OCI-LY7 (cell line): ENCODE results near the gene RAB31. TPM values are rescaled to one million over a fixed set of nuclear protein-coding genes. Genes with fewer than 3 reads are reported as not detected.

Source experiments
- BruUV-seq: library from RNA; stranded (reverse); fragments of 400-500 nt; replicated peaks from 2 replicates; lab custom pipeline; 2021; lab: Mats Ljungman, UMichigan
- CTCF ChIA-PET: fragments of 300-600 bp; sonication (Branson Sonifier 250); formaldehyde crosslinking; loops from one replicate; lab custom pipeline; 2022; ENCODE audit warnings: antibody characterized with exemption; ENCODE audit not compliant: unreplicated experiment; lab: Charles Lee
- POLR2A ChIA-PET: fragments of 300-600 bp; sonication (Branson Sonifier 250); formaldehyde crosslinking; loops from one replicate; lab custom pipeline; 2022; ENCODE audit warnings: antibody characterized with exemption; lab: Charles Lee
- DNase-seq: peaks from one replicate; pipeline ENCODE4 v3.0.0-alpha.2; 2015; ENCODE audit warnings: low spot score
- H2AFZ ChIP-seq: fragments of 200-600 bp; sonication (generic), shearing (Covaris generic); 2 replicates; pipeline ENCODE4 v1.6.1; 2014; ENCODE audit warnings: mild to moderate bottlenecking, antibody characterized with exemption, low read length, moderate library complexity
- H3K27ac ChIP-seq: fragments of 200-600 bp; sonication (generic); 2 replicates; pipeline ENCODE4 v1.5.1; 2014; ENCODE audit warnings: mixed run types, low read depth, mild to moderate bottlenecking, moderate library complexity, low read length, inconsistent platforms; ENCODE audit not compliant: poor library complexity, severe bottlenecking
- H3K36me3 ChIP-seq: fragments of 200-600 bp; sonication (generic); 2 replicates; pipeline ENCODE4 v1.6.1; 2014; ENCODE audit warnings: mild to moderate bottlenecking, antibody characterized with exemption, low read length, moderate library complexity, mixed read lengths; ENCODE audit not compliant: insufficient read depth
- H3K4me1 ChIP-seq: fragments of 200-600 bp; sonication (generic); 2 replicates; pipeline ENCODE4 v1.5.1; 2014; ENCODE audit warnings: mild to moderate bottlenecking, low read length; ENCODE audit not compliant: insufficient read depth, poor library complexity, severe bottlenecking
- H3K4me2 ChIP-seq: fragments of 200-600 bp; sonication (generic); 2 replicates; pipeline ENCODE4 v1.6.1; 2014; ENCODE audit warnings: mild to moderate bottlenecking, low read length
- H3K4me3 ChIP-seq: fragments of 200-600 bp; sonication (generic); 2 replicates; pipeline ENCODE4 v1.5.1; 2014; ENCODE audit warnings: mild to moderate bottlenecking, low read depth, low read length; ENCODE audit not compliant: poor library complexity, severe bottlenecking
- H3K79me2 ChIP-seq: fragments of 200-600 bp; sonication (generic); 2 replicates; pipeline ENCODE4 v1.6.1; 2016; ENCODE audit warnings: low read depth, mild to moderate bottlenecking, low read length, moderate library complexity, mixed read lengths; ENCODE audit not compliant: insufficient read depth
- H3K9me2 ChIP-seq: fragments of 200-600 bp; sonication (generic); 2 replicates; pipeline ENCODE4 v1.6.1; 2016; ENCODE audit warnings: mild to moderate bottlenecking, low read length, mixed read lengths; ENCODE audit not compliant: insufficient read depth
- H3K9me3 ChIP-seq: fragments of 200-600 bp; sonication (generic); 2 replicates; pipeline ENCODE4 v1.6.1; 2014; ENCODE audit warnings: mild to moderate bottlenecking, mixed run types, low read length, mixed read lengths
- H4K20me1 ChIP-seq: fragments of 200-600 bp; sonication (generic); 2 replicates; pipeline ENCODE4 v1.6.1; 2014; ENCODE audit warnings: mild to moderate bottlenecking, antibody characterized with exemption, low read length, moderate library complexity, mixed read lengths; ENCODE audit not compliant: insufficient read depth
- EZH2phosphoT487 ChIP-seq: fragments of 200-600 bp; sonication (generic); IDR thresholded peaks from 2 replicates; pipeline ENCODE4 v1.6.1; 2018; ENCODE audit warnings: low read depth, borderline replicate concordance, mild to moderate bottlenecking, mixed run types, antibody characterized with exemption, low read length, moderate library complexity, mixed read lengths
- intact Hi-C: fragments of 100-400 bp; cut with micrococcal nuclease; formaldehyde crosslinking; loops from one replicate; pipeline ENCODE4 v1.10.0; 2022; ENCODE audit not compliant: unreplicated experiment
- total RNA-seq, 2 experiments: library from RNA; depleted of rRNA in 1 of 2; stranded (reverse); fragments of >200 nt in 1 of 2; shearing (Covaris generic) in 1 of 2; gene quantifications; 2 replicates each; pipeline ENCODE4 v1.2.3, GENCODE V29; 2014 to 2022
- TF ChIP-seq, protein P1 (sequence below): fragments of 200-600 bp; sonication (generic); conservative IDR thresholded peaks from 2 replicates; pipeline ENCODE4 v1.5.1; 2014; ENCODE audit warnings: mild to moderate bottlenecking, antibody characterized with exemption, low read length, moderate library complexity, mixed read lengths

The RAB31 gene
- total RNA-seq, 2 experiments from 2014 or later = not detected

- Histone ChIP-seq H2AFZ (no peak overlapping the region), H3K9me3 (no peaks in the 10 kb centered on the region), H3K9me2 (no peaks in the 10 kb centered on the region), H3K36me3 (no peaks in the 10 kb centered on the region), H3K27ac (no peak overlapping the region), H3K79me2 (no peaks in the 10 kb centered on the region), H3K4me1 (no peaks in the 10 kb centered on the region), H3K4me2 (no peak overlapping the region), H4K20me1 (no peaks in the 10 kb centered on the region), H3K4me3 (no peak overlapping the region)
- CTCF ChIA-PET = no interaction called here
- intact Hi-C loops = no loop called here
- DNase-seq = no peak
- POLR2A ChIA-PET = no interaction called here
- no TSS peak for BruUV-seq
- TF ChIP-seq, protein P1, sequence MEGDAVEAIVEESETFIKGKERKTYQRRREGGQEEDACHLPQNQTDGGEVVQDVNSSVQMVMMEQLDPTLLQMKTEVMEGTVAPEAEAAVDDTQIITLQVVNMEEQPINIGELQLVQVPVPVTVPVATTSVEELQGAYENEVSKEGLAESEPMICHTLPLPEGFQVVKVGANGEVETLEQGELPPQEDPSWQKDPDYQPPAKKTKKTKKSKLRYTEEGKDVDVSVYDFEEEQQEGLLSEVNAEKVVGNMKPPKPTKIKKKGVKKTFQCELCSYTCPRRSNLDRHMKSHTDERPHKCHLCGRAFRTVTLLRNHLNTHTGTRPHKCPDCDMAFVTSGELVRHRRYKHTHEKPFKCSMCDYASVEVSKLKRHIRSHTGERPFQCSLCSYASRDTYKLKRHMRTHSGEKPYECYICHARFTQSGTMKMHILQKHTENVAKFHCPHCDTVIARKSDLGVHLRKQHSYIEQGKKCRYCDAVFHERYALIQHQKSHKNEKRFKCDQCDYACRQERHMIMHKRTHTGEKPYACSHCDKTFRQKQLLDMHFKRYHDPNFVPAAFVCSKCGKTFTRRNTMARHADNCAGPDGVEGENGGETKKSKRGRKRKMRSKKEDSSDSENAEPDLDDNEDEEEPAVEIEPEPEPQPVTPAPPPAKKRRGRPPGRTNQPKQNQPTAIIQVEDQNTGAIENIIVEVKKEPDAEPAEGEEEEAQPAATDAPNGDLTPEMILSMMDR = no peak
- TF ChIP-seq EZH2phosphoT487 = no peak
Measured at GRCh38 chr18:9820127-9820526, 112.0 kb downstream of the RAB31 start.

GRCh38 chr18:9820719-9821118, 112.6 kb downstream of the RAB31 start:
- no peak overlapping the region for H3K4me3 ChIP-seq
- no peak for TF ChIP-seq EZH2phosphoT487
- TF ChIP-seq, protein P1 = no peak
- intact Hi-C loops = no loop called here
- H3K36me3 ChIP-seq = no peaks in the 10 kb centered on the region
- H3K4me2 ChIP-seq = no peak overlapping the region
- no peaks in the 10 kb centered on the region for H3K79me2 ChIP-seq
- CTCF ChIA-PET = no interaction called here
- no TSS peak for BruUV-seq
- POLR2A ChIA-PET = no interaction called here
- H3K9me2 ChIP-seq = no peaks in the 10 kb centered on the region
- no peaks in the 10 kb centered on the region for H3K9me3 ChIP-seq
- no peak overlapping the region for H2AFZ ChIP-seq
- H4K20me1 ChIP-seq = no peaks in the 10 kb centered on the region
- no peak overlapping the region for H3K27ac ChIP-seq
- no peaks in the 10 kb centered on the region for H3K4me1 ChIP-seq
- no peak for DNase-seq

GRCh38 chr18:9822587-9823185, 114.6 kb downstream of the RAB31 start:
- DNase-seq = no peak
- ChIA-PET POLR2A (no interaction called here), CTCF (no interaction called here)
- H3K79me2 ChIP-seq = no peaks in the 10 kb centered on the region
- H3K4me2 ChIP-seq = no peak overlapping the region
- no peaks in the 10 kb centered on the region for H4K20me1 ChIP-seq
- intact Hi-C loops = no loop called here
- no peaks in the 10 kb centered on the region for H3K9me3 ChIP-seq
- no peak overlapping the region for H3K27ac ChIP-seq
- no peak for TF ChIP-seq EZH2phosphoT487
- TF ChIP-seq, protein P1 = no peak
- no peaks in the 10 kb centered on the region for H3K9me2 ChIP-seq
- BruUV-seq = no TSS peak
- no peaks in the 10 kb centered on the region for H3K4me1 ChIP-seq
- H3K36me3 ChIP-seq = no peaks in the 10 kb centered on the region
- H3K4me3 ChIP-seq = no peak overlapping the region
- H2AFZ ChIP-seq = no peak overlapping the region
